ENCODE data around the gene PCSK9.

- TF ChIP-seq CTCF (IDR thresholded peaks at IDR 0.05; ENCODE audit: low read length) = no peak
- TF ChIP-seq EZH2 (IDR thresholded peaks at IDR 0.05; ENCODE audit: borderline replicate concordance, low read length) = no peak
Observed at GRCh38 chr1:55079651-55080050, 40.3 kb downstream of the PCSK9 start.

Data from OCI-LY1 (cell line).